ENCODE results near the gene STXBP1.

- TF ChIP-seq CTCF (IDR thresholded peaks at IDR 0.05; ENCODE audit: borderline replicate concordance, extremely low read depth, low read length, poor library complexity, severe bottlenecking) (no peak), EZH2 (IDR thresholded peaks at IDR 0.05; ENCODE audit: borderline replicate concordance, low read depth, low read length, severe bottlenecking) (no peak)
Measured at GRCh38 chr9:127680846-127681245, 68.8 kb downstream of the STXBP1 start.

Measured in DND-41 (cell line).